GM18868 (cell line): ENCODE results near the gene NFASC.

ENCODE experiments used
- ATAC-seq: cut with Tn5 transposase; IDR thresholded peaks from one replicate; pipeline ENCODE4 v1.9.1; 2021; ENCODE audit warnings: mild to moderate bottlenecking, moderate library complexity; ENCODE audit not compliant: unreplicated experiment

NFASC gene

DNA sequence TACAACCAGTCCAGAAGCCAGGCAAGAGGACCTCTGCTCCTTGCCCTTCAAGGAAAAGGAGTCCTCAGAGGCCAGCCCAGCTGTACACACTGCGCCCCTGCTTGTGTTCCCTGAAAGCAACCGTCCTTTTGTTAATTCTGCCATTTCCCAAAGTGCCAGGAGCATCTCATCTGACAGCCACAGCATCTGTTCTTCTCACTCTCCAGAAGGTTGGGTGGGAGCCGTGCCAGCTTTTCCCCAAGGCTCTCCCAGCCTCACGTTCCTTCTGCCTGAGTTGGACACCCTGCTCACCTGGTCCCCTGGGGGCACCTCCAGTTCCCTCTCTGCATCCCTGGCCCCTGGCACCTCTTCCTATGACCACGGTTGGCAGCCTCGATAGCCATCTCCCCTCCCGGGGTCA is 161.8 kb downstream of the NFASC start:
- no peak for ATAC-seq

DNA sequence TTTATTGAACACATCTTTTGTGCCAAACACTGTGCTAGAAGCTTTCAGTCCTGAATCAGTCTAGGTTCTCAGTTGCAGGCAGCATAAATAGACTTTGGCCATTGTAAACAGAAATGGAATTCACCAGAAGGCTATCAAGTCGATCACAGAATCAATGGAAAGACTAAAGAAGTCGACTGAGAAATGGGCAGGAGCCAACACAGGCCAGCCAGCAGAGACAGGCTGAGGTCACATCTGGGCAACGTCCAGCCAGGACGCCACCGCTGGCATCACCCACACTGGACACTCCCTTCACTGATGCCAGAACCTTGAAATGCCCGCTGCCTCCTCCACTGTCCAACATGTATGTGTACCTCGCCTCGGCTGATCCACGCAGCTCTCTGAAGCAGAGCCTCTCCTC is 166.9 kb downstream of the NFASC start:
- ATAC-seq, result no peak

DNA sequence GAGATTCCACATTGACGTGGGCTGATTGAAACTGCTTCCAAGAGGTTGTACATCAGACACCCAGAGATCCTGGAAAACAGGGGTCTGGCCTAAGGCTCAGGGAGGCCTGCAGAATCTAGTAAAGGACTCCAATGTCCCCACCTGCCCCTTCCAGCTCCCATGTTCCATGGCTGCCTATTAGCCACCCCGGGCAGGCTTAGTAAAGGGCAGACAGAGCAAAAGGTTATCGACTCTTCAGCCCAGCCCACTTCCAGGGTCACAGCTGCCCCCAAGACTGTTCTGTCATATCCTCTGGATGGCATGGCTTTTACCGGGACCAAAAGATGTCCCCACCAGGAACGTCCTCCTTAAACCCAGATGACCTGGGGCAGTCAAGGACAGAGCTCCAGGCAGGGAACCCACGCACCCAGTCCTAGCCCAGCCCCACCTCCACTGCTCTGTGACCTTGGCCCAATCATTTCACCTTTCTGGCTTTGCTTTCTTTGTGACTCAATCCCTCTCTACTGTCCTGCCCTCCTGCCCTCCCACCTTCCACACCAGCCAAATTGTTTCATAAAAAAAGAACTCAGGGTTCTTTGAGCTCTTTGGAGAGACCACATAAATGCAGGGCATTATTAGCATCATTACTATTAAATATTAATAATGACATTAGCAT is 167.6 kb downstream of the NFASC start:
- ATAC-seq, result no peak

DNA sequence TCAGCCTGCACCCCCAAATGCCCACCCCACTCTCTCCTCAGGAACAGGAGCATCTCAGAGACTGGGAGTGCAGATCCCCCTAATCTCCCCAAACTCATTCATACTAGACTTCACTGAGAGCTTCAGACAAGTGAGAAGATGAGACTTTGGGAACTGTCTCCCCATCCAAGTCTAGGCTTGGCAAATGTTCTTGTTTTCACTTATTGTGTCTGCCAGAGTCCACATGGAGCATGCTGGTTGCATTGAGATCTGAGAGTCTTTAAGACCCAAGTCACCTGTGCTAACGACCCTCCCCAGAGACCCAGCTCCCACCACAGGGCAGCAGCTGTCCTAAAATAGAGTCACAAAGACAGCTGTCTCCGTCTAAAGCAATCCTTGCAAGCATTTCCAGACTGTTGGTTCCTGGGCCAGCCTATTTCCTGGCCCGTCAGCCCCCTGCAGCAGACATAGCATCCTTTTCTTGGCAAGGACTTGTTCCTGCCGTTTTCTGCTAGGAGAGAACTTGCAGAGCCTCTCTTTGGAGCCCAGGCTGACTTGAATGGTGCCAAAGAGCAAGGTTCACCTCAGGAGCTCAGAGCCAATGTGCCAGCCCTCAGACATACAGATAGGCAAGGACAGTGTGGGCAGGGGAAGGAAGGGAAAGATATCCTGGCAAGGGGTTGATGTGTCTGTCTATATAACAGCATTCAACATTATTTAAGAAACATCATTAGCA is 170.5 kb downstream of the NFASC start:
- no peak for ATAC-seq

DNA sequence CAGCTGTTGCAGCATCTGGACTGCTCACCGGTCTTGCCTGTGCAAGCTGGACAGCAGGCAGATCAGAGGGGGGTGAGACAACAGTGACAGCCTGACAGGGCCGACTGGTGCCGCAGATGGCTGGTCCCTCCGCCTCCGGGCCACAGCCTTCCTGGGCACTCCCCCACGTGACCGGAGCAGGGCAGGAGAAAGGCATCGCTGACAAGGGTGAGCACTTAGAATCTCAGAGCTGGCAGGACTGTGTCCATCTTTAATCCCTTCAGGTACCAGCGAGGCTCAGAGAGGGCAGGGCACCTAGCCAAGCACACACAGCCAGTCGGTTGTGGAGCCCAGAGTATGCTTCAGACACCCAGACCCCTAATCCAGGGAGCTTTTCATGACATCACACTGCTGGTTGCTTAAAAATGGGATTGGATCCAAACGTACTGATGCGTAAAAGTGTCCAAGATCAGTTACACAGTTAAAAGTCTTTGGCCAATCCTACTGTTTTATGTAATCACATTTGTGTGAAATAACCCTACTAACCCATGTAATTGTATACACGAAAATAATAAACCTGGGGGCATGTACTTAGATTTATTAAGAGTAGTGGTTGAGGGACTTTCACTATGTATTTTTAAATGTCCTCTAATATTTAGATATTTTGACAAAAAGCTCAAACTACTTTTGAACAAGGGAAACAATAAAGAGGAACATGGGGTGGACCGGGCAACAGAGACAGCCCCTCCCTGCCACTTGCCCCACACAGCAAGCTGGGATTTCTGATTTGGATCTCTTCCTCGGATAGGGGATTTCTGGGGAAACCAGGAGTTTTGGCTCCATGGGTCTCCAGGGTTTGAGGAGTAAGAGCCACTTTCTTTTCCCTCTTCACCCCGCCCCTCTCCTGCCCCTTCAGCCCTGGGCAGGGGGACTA is 171.6 kb downstream of the NFASC start:
- no peak for ATAC-seq

DNA sequence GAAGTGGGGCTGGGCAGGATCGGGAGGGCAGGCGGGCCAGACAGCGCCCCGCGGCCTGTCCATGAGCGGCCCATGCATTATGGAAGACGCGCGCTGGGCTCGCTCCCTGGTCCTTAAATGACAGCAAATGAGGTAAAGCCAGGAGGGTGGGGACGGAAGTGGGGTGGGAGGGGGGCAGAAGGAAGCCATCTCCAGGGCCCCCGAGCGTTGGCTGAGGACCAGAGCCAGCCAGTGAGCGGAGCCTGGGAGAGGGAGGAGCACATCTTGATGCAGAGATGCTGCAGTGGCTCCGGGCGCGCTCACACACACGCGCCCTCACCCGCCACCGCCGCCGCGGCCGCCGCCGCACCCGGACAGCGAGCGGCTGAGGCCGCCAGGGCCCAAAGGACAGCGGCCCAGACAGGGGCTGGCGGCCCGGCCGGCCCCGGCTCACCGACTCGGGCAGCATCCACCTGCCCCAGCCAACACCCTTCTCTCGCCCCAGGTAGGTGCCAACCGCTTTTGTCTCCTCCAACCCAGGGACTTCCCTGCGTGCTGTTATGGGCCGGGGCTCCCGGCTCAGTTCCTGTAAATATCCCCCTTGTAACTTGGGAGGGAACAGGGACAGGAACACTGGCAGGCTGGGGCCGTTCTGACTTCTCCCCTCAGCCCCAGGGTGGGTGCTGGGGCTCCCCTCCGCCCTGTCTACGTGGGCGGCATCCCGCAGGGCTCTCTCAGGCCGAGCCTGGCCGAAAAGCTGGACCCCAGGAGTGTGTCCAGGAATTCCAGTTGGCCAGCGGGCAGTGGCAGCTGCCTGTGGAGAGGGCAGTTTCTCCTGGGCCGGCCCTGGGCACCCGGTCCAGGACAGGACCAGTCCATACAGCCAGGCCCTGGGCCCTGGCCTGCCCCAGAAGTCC is 172.5 kb downstream of the NFASC start, which contains the start of gene CNTN2:
CNTN2 (plus strand) TSS at position 302 of the 896 bp plus-strand sequence. CDS start 9,974 bp downstream, outside the sequence.
- ATAC-seq, result no peak

DNA sequence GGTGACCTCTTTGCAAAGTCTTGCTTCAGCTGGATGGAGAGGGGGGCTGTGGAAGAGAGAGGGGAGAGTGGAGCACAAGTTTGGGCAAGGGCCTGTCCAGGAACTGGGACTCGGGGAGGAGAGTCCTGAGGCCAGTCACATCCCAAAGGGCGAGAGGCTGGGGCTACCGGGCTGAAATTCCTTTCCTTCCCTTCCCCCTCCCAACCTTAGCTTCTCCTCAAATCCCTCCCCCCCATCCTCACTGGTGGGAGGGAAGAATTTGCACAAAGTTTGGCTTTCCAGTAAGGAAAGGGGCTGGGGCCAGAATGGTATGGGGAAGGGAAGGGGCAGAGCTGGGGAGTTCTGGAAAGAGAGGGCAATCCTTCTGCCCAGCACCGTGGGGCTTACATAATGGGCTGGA is 173.2 kb downstream of the NFASC start:
- ATAC-seq, result no peak

DNA sequence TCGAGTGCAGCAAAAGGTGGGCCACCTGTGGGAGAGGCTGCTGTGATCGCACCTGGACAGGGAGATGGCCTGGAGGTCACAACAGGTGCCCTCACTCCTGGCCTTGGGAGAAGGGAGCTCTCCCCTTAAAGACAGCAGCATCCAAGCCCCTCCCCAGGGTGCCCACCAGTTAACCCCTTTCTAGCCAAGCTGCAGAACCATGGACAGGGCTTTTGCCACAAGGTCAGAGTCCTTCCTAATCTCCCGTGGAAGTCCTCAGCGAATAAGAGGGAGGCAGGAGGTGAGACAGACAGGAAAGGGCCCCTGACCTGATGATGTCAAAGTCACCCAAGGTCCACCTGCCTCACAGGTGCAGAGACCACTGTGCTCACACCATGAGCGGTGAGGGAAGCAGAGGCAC is 174.1 kb downstream of the NFASC start:
- ATAC-seq, result no peak

DNA sequence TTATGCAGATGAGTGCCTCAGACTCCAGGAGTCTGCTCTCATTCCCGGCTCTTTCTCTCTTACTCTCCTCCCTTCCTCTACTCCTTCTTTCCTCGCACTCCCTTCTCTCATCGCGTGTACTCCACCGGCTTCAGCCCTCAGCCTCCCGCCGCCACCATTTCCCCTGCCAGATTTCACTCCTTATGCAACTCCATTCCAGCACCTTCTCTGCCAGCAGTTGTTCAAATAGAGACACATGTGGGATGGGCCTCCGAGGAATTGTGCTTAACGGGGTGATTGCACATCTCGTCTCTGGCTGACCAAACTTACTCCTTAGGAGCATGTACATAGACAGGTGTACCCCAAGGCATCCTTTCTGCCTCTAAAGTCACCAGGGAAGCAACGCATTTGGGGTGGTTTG is 174.5 kb downstream of the NFASC start:
- ATAC-seq, result no peak

DNA sequence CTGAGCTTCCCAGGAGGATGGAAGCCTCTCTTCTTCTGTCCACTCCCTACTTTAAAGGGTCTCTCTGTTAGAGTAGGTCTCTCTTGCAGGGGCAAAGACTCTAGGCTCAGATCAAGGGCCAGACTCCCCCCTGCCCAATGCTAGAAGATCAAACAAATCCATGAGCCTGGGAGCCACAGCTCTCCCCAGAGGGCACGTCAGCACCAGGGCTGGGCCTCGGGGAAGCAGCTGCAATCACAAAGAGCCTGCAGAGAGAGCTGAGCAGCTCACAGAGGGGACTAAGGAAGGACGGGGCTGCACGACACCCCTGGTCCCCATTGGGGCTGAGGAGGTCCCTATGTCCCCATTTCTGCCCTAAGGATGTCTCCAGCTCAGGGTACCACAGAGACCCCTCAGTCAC is 176.2 kb downstream of the NFASC start:
- no peak for ATAC-seq

DNA sequence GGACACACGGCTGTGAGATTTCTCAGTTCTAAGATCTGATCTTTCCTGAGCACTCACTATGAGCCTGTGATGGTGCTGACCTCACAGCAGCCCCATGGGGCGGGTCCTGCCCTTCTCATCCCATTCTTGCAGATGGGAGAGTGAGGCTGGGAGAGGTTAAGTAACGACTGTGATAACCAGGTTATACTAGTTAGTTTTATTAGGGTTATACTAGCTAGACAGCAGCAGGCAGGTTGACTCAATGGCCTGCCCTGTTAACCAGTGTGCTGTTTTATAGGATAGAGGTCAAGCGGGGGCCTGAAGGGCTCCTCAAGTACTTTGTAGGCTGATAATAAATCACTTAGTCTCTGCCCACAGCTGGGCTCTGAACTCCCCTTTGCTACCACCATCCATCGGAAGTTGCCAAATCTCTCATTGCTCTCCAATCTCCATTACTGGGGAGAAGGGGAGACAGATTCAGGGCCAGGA is 177.1 kb downstream of the NFASC start:
- ATAC-seq, result no peak

DNA sequence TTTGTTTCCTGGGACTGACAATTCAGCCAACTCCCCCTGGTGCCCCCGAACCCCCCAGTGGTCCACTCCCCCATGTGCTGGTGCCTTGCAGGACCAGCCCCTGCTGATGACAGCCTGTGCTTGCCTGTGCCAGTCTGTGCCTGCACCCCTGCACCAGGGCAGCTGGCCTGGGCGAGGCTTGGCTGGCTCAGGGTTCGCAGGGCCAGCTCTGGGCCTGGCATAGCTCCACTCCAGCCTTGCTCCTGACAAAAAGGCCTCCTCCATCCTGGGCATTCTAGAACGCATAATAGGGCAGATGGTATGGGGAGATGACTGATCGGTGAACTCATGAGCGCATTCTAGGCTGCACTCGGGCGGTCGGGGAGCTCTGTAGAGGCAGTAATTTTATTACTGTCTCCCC is 177.7 kb downstream of the NFASC start:
- ATAC-seq, result no peak

DNA sequence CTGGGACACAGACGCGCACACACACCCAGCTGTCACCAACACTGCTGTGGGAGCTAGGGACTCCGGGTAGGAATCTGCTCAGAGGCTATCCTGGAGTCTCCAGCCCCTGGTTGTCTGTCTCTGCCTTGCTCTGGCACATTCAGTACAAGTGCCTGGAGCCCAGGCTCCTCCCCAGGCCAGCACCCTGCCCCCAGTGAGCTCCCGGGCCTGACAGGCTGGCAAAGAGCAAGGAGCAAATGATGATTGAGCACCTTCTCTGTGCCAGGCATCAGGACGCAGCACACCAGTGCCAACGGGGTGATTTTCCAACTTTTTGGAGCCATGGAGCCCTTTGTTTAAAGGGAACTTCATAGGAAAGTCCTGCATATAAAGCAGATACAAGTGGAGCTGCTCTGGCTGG is 178.8 kb downstream of the NFASC start:
- ATAC-seq, result no peak

DNA sequence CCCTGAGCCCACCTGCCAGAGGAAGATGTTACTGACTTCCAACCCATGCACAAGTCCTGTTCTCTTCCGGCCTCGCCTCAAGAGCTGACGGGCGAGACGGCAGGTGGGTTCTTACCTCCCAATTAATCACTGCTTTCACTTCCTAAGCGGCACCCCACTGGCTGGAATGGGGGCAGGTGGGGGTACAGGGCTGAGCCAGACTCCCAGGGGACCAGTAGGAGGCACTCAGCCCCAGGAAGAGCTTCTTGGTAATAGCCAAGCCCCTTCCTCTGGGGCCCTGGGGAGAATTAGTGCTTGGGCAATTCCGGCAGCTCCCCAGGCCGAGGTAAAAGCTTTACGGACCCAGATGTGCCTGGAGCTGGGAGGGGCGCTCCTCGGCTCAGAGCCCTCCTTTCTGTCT is 182.0 kb downstream of the NFASC start:
- no peak for ATAC-seq

DNA sequence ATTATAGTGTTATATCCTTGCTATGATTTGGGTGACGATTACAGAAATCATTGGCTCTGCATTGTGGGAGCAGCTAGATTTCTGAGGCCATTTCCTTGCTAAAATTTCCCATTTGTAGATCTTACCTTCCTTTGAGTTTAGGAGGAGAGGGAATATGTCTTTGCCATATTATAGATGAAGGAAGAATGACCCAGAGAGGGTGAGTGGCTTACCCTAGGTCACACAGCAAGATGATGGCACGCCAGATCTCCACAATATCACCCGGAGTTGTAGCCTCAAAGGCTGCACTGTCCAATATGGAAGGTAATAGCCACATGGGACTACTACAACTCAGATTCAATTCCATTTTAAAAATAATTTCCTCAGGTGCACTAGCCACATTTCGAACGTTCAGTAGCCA is 182.6 kb downstream of the NFASC start:
- no peak for ATAC-seq

DNA sequence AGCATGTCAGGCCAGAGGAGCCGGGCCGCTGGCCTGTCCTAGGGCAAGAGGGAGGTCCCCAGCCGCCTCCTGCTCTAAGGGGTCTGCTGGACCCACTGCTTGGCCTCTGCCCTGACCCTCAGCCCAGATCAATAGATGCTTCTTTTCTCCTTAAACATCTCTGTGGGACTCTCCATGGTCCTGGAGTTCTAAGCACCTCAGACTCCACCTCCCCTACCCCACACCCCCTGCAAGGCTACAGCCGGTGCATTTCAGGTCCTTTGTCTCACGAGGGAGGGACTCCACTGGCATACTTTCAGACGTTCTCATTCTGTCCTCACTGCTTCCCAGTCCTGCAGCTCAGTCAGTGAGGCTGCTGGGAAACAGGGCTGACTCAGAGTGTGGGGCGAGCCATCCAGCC is 183.4 kb downstream of the NFASC start:
- no peak for ATAC-seq

DNA sequence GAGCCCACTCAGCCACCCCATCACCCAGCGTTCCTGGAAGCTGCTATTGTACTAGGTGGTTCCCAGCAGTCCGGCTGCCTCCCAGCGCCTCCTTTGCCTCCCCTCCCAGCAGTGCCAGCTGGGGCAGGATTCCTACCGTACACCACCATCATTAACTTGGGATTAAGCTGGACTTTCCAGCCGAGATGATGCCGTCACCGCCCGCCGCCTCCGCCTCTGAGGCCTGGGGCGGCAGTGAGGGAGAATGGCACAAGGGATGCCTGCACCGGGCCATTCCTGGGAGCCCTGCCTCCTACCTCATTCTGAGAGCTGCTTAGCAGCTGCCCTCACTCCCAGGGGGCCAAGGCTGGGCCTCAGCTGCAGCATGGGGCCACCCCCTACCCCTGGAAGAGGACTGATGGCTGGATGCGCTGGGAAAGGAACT is 185.5 kb downstream of the NFASC start:
- ATAC-seq, result no peak

DNA sequence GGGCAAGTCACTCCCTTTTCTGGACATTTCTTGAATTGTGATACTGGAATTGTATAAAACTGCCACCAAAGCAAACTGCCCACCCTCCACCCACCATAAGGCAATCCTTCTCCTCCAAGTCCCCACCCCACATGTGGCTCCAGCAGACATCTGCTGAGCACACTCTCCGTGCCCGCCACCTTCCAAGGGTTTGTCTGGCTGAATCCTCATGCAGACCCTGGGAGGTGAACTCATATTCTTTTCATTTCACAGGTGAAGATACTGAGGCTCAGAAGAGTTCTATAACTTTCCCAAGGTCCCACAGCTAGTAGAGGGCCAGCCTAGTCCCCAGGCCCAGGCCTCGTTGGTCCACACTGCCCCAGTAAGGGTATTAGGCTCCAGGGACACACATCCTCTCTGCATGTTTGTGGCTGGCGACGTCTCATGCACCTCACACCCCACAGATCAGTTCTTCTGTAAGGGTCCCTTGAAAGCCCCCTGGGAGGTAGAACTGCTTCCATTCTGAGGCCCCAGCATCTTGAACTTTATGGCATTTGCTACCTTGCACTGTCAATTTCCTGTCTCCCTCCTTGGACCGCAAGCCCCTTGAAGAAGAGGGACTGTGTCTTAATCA is 186.4 kb downstream of the NFASC start:
- no peak for ATAC-seq

DNA sequence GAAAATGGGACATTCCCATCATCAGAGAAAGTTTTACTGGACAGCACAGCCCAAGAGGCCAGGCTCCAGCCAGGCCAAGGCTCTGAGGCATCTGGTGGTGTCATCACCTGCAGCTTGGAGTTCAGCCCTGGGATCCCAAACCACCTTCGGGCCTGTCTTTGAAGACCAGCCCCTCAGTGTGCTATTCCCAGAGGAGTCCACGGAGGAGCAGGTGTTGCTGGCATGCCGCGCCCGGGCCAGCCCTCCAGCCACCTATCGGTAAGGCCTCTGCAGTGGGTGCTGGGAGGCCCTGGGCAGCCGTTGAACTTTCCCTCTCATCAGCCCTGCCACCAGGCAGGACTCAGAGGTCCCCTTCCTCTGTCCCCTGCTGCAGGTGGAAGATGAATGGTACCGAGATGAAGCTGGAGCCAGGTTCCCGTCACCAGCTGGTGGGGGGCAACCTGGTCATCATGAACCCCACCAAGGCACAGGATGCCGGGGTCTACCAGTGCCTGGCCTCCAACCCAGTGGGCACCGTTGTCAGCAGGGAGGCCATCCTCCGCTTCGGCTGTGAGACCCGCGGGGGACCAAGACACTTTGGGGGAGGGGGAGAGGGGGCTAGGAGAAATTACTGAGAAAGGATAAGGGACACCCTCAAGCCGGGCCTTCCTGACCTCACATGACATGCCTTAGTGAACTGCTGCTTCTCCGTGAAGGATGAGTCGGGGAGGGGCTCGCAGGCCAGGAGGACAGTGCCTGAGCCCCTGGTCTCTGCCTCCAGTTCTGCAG is 187.3 kb downstream of the NFASC start:
- no peak for ATAC-seq
